HG02852 (cell line): Measurements from ENCODE around the gene SNAP25.

Experiments used
- ATAC-seq: cut with Tn5 transposase; IDR thresholded peaks from one replicate; pipeline ENCODE4 v1.9.1; 2021; ENCODE audit warnings: mild to moderate bottlenecking, moderate library complexity; ENCODE audit not compliant: unreplicated experiment

SNAP25 gene

GRCh38 chr20:10261702-10262101 is 43.1 kb downstream of the SNAP25 start:
- ATAC-seq = no peak

- no peak for ATAC-seq
Measured at GRCh38 chr20:10263385-10264165, 44.9 kb downstream of the SNAP25 start.

- ATAC-seq = no peak
Measured at GRCh38 chr20:10264166-10264558, 45.5 kb downstream of the SNAP25 start.

- no peak for ATAC-seq
Measured at GRCh38 chr20:10268636-10269035, 50.0 kb downstream of the SNAP25 start.

- ATAC-seq = no peak
Measured at GRCh38 chr20:10270630-10271029, 52.0 kb downstream of the SNAP25 start.

- no peak for ATAC-seq
Measured at GRCh38 chr20:10271494-10272219, 53.0 kb downstream of the SNAP25 start.

GRCh38 chr20:10276878-10277580 is 58.4 kb downstream of the SNAP25 start:
- no peak for ATAC-seq

GRCh38 chr20:10277616-10278015 is 59.0 kb downstream of the SNAP25 start:
- ATAC-seq = no peak

- no peak for ATAC-seq
Measured at GRCh38 chr20:10278412-10278811, 59.8 kb downstream of the SNAP25 start.

- ATAC-seq = no peak
Measured at GRCh38 chr20:10280018-10280908, 61.6 kb downstream of the SNAP25 start.

GRCh38 chr20:10281911-10282310 is 63.3 kb downstream of the SNAP25 start:
- no peak for ATAC-seq

- ATAC-seq = no peak
Measured at GRCh38 chr20:10282979-10283456, 64.4 kb downstream of the SNAP25 start.

- no peak for ATAC-seq
Measured at GRCh38 chr20:10286356-10286755, 67.7 kb downstream of the SNAP25 start.

- ATAC-seq = no peak
Measured at GRCh38 chr20:10288421-10288820, 69.8 kb downstream of the SNAP25 start.

- no peak for ATAC-seq
Measured at GRCh38 chr20:10288954-10289646, 70.5 kb downstream of the SNAP25 start.

GRCh38 chr20:10291568-10292248 is 73.1 kb downstream of the SNAP25 start:
- no peak for ATAC-seq

GRCh38 chr20:10297223-10297622 is 78.6 kb downstream of the SNAP25 start:
- no peak for ATAC-seq

GRCh38 chr20:10297684-10298240 is 79.1 kb downstream of the SNAP25 start:
- ATAC-seq = no peak
